PC-9 (cell line): Measurements from ENCODE around the gene NINL. TPM values are rescaled to one million over a fixed set of nuclear protein-coding genes. Genes with fewer than 3 reads are reported as not detected.

Source experiments
- BruUV-seq: library from RNA; stranded (reverse); fragments of 400-500 nt; replicated peaks from 2 replicates; lab custom pipeline; 2021; lab: Mats Ljungman, UMichigan
- CTCF ChIA-PET: fragments of 300-600 bp; sonication (Branson Sonifier 250); formaldehyde crosslinking; loops from one replicate; lab custom pipeline; 2022; ENCODE audit warnings: antibody characterized with exemption; lab: Charles Lee
- POLR2A ChIA-PET: fragments of 300-600 bp; sonication (Branson Sonifier 250); formaldehyde crosslinking; loops from one replicate; lab custom pipeline; 2022; ENCODE audit warnings: antibody characterized with exemption; ENCODE audit not compliant: unreplicated experiment; lab: Charles Lee
- DNase-seq, 2 experiments: peaks; one replicate each; pipeline versions ENCODE4 v3.0.0 to v3.0.0-alpha.2; 2015 to 2022; ENCODE audit warnings: mixed read lengths in 1 of 2
- H2AFZ ChIP-seq: fragments of 200-600 bp; sonication (generic); 2 replicates; pipeline ENCODE4 v1.8.1; 2017; ENCODE audit warnings: antibody characterized with exemption
- H3F3A ChIP-seq: fragments of 200-600 bp; sonication (generic); 2 replicates; pipeline ENCODE4 v1.8.1; 2017; ENCODE audit warnings: antibody characterized with exemption, mild to moderate bottlenecking, low read depth; ENCODE audit not compliant: insufficient read depth
- H3K27ac ChIP-seq: fragments of 200-600 bp; sonication (generic); 2 replicates; pipeline ENCODE4 v1.6.1; 2016; ENCODE audit warnings: mixed run types
- H3K27me3 ChIP-seq: fragments of 200-600 bp; sonication (generic); 2 replicates; pipeline ENCODE4 v1.6.1; 2016; ENCODE audit warnings: low read depth, mixed run types; ENCODE audit not compliant: insufficient read depth
- H3K36me3 ChIP-seq: fragments of 200-600 bp; sonication (generic); 2 replicates; pipeline ENCODE4 v1.6.1; 2016; ENCODE audit warnings: low read depth, mixed run types
- H3K4me1 ChIP-seq: fragments of 200-600 bp; sonication (generic); replicated peaks from 2 replicates; pipeline ENCODE4 v1.6.1; 2016; ENCODE audit warnings: mixed run types; ENCODE audit not compliant: insufficient read depth
- H3K4me2 ChIP-seq: fragments of 200-600 bp; sonication (generic); 2 replicates; pipeline ENCODE4 v1.6.1; 2017; ENCODE audit warnings: mixed run types
- H3K4me3 ChIP-seq: fragments of 200-600 bp; sonication (generic); 2 replicates; pipeline ENCODE4 v1.6.1; 2016; ENCODE audit warnings: mixed run types
- H3K79me2 ChIP-seq: fragments of 200-600 bp; sonication (generic); 2 replicates; pipeline ENCODE4 v1.6.1; 2017; ENCODE audit warnings: low read depth, mixed run types
- H3K9me2 ChIP-seq: fragments of 200-600 bp; sonication (generic); 2 replicates; pipeline ENCODE4 v1.8.1; 2017; ENCODE audit warnings: mild to moderate bottlenecking; ENCODE audit not compliant: insufficient read depth
- H3K9me3 ChIP-seq: fragments of 200-600 bp; sonication (generic); 2 replicates; pipeline ENCODE4 v1.8.1; 2016; ENCODE audit warnings: low read depth; ENCODE audit not compliant: insufficient read depth
- H4K20me1 ChIP-seq: fragments of 200-600 bp; sonication (generic); 2 replicates; pipeline ENCODE4 v1.8.1; 2017; ENCODE audit not compliant: insufficient read depth
- CTCF ChIP-seq: fragments of 200-600 bp; sonication (generic); conservative IDR thresholded peaks from 2 replicates; pipeline ENCODE4 v1.6.1; 2017; ENCODE audit warnings: mixed run types, antibody characterized with exemption, mild to moderate bottlenecking, moderate library complexity
- EZH2 ChIP-seq: fragments of 200-600 bp; sonication (generic); IDR thresholded peaks from 2 replicates; pipeline ENCODE4 v1.8.0; 2017; ENCODE audit warnings: antibody characterized with exemption, low read depth
- intact Hi-C: fragments of 100-400 bp; cut with micrococcal nuclease; formaldehyde crosslinking; loops from one replicate; pipeline ENCODE4 v1.10.0; 2022; ENCODE audit not compliant: unreplicated experiment
- total RNA-seq: library from RNA; stranded (reverse); gene quantifications from 2 replicates; pipeline ENCODE4 v1.2.3, GENCODE V29; 2021

NINL gene
- total RNA-seq, 1 experiment from 2014 or later, result 19.6 TPM

- ChIA-PET CTCF (no interaction called here), POLR2A (interaction anchor here (0.6 kb wide), 1 partner anchor 60 kb away, joined by 3 read pairs; the partner anchor contains the start of gene GINS1)
- Histone ChIP-seq H3K9me2 (no peaks in the 10 kb centered on the region), H3K9me3 (no peaks in the 10 kb centered on the region), H4K20me1 (no peaks in the 10 kb centered on the region), H3K4me3 (no peak overlapping the region), H3K4me1 (no peaks in the 10 kb centered on the region), H2AFZ (no peak overlapping the region), H3K4me2 (no peak overlapping the region), H3K27me3 (no peaks in the 10 kb centered on the region), H3K79me2 (no peaks in the 10 kb centered on the region), H3K27ac (no peak overlapping the region), H3F3A (no peaks in the 10 kb centered on the region), H3K36me3 (no peaks in the 10 kb centered on the region)
- BruUV-seq, result no TSS peak
- intact Hi-C loops, result no loop called here
- TF ChIP-seq CTCF (no peak), EZH2 (no peak)
- DNase-seq, result no peak
Observed at GRCh38 chr20:25467441-25467840, 117.9 kb downstream of the NINL start.

- no peaks in the 10 kb centered on the region for H3F3A ChIP-seq
- H3K9me2 ChIP-seq, result no peaks in the 10 kb centered on the region
- no peaks in the 10 kb centered on the region for H3K9me3 ChIP-seq
- intact Hi-C loops, result no loop called here
- H3K27me3 ChIP-seq, result no peaks in the 10 kb centered on the region
- H3K4me3 ChIP-seq, result no peak overlapping the region
- H3K4me2 ChIP-seq, result no peak overlapping the region
- no TSS peak for BruUV-seq
- CTCF ChIA-PET, result no interaction called here
- H3K36me3 ChIP-seq, result no peaks in the 10 kb centered on the region
- no peaks in the 10 kb centered on the region for H3K79me2 ChIP-seq
- POLR2A ChIA-PET, result no interaction called here
- H3K4me1 ChIP-seq, result no peaks in the 10 kb centered on the region
- H4K20me1 ChIP-seq, result no peaks in the 10 kb centered on the region
- no peak for TF ChIP-seq CTCF
- TF ChIP-seq EZH2, result no peak
- no peak for DNase-seq
- no peak overlapping the region for H2AFZ ChIP-seq
- no peak overlapping the region for H3K27ac ChIP-seq
Observed at GRCh38 chr20:25466846-25467245, 118.5 kb downstream of the NINL start.

- POLR2A ChIA-PET, result no interaction called here
- Histone ChIP-seq H3K9me3 (no peaks in the 10 kb centered on the region), H3K4me3 (no peak overlapping the region), H2AFZ (no peak overlapping the region), H3K4me2 (no peak overlapping the region), H3K4me1 (no peaks in the 10 kb centered on the region), H3K79me2 (no peaks in the 10 kb centered on the region), H3K27me3 (no peaks in the 10 kb centered on the region), H4K20me1 (no peaks in the 10 kb centered on the region), H3K9me2 (no peaks in the 10 kb centered on the region), H3F3A (no peaks in the 10 kb centered on the region), H3K36me3 (no peaks in the 10 kb centered on the region), H3K27ac (no peak overlapping the region)
- CTCF ChIA-PET, result interaction anchor here (0.6 kb wide), 1 partner anchor 110 kb away, joined by 6 read pairs; no protein-coding TSS in a partner anchor
- no peak for DNase-seq
- intact Hi-C loops, result no loop called here
- no peak for TF ChIP-seq EZH2
- TF ChIP-seq CTCF, result no peak
- BruUV-seq, result no TSS peak
Observed at GRCh38 chr20:25465243-25466135, 119.8 kb downstream of the NINL start.
